Upper lobe of left lung (tissue), 6 donors: ENCODE results near the gene MCF2L2. TPM values are rescaled to one million over a fixed set of nuclear protein-coding genes. Genes with fewer than 3 reads are reported as not detected.

Experiments
- ATAC-seq, 2 donors: fragments of 200-7000 bp; cut with Tn5 transposase; one replicate each; pipeline ENCODE4 v1.9.1; 2022; ENCODE audit warnings: mild to moderate bottlenecking in 2 of 2, moderate library complexity in 2 of 2; ENCODE audit not compliant: low FRiP score in 2 of 2
- DNase-seq, 2 donors: peaks; one replicate each; pipeline ENCODE4 v3.0.0-alpha.2; 2019 to 2020
- H3K27ac ChIP-seq, 4 donors: fragments of 200-600 bp; sonication (generic); one replicate each; pipeline ENCODE4 v1.5.1; 2016 to 2019
- H3K27me3 ChIP-seq, 4 donors: fragments of 200-600 bp; sonication (generic); one replicate each; pipeline ENCODE4 v1.5.1; 2017 to 2019
- H3K36me3 ChIP-seq, 4 donors: fragments of 200-600 bp; sonication (generic); one replicate each; pipeline ENCODE4 v1.5.1; 2016 to 2019
- H3K4me1 ChIP-seq, 4 donors: fragments of 200-600 bp; sonication (generic); one replicate each; pipeline ENCODE4 v1.5.1; 2018 to 2019
- H3K4me3 ChIP-seq, 4 donors: fragments of 200-600 bp; sonication (generic); one replicate each; pipeline ENCODE4 v1.5.1; 2017 to 2019; ENCODE audit warnings: mild to moderate bottlenecking in 2 of 4, moderate library complexity in 1 of 4
- H3K9me3 ChIP-seq, 4 donors: fragments of 200-600 bp; sonication (generic); one replicate each; pipeline ENCODE4 v1.5.1; 2018 to 2019
- EP300 ChIP-seq, 4 donors: sonication (generic); formaldehyde crosslinking; IDR thresholded peaks; one replicate each; pipeline ENCODE4 v1.5.1; 2017; ENCODE audit warnings: antibody characterized with exemption in 4 of 4, control low read depth in 2 of 4
- POLR2A ChIP-seq, 4 donors: fragments of 450-650 bp; IDR thresholded peaks; one replicate each; pipeline ENCODE4 v1.5.1; 2016 to 2017; ENCODE audit warnings: antibody characterized with exemption in 4 of 4, mild to moderate bottlenecking in 2 of 4
- POLR2AphosphoS5 ChIP-seq, 2 donors: sonication (generic); formaldehyde crosslinking; IDR thresholded peaks; one replicate each; pipeline ENCODE4 v1.5.1; 2017; ENCODE audit warnings: antibody characterized with exemption in 2 of 2
- WGBS, 2 donors: methylation state at CpG; one replicate each; pipeline ENCODE4 v1.1.5; 2017 to 2018; 5-methylcytosine and 5-hydroxymethylcytosine counted together
- total RNA-seq, 6 donors: library from RNA; depleted of rRNA in 4 of 6; stranded (reverse); fragments of >200 nt in 4 of 6; gene quantifications; one replicate each; pipeline versions ENCODE4 v1.1.0 to v1.2.1, GENCODE V29; 2016 to 2021
- TF ChIP-seq, protein P1 (sequence below), 6 experiments: fragments of 450-650 bp in 4 of 6; fragments of 200-600 bp in 2 of 6; sonication (generic) in 2 of 6; IDR thresholded peaks; one replicate each; pipeline ENCODE4 v1.5.1; 2016 to 2019; ENCODE audit warnings: antibody characterized with exemption in 6 of 6
- donor health status: DM: no; HTN: no; CAD: no; lungs with moderate emphysema.
- donor health status: DM: no; HTN: yes; CAD: no; lungs with severe emphysema.

Gene MCF2L2
- total RNA-seq, 6 donors from 2014 or later: 0.22 to 2.0 (median 1.2) TPM

GRCh38 chr3:183185696-183186095 is 242.7 kb downstream of the MCF2L2 start:
- 21 to 26% methylated on average over 4 of the region's 4 CpGs for WGBS, 2 donors

GRCh38 chr3:183182732-183183610 is 245.4 kb downstream of the MCF2L2 start:
- H3K27me3 ChIP-seq: peaks cover 0 to 6% (median 0%) of the 10 kb centered on the region in 4 donors
- peaks cover 28 to 36% (median 29%) of the 10 kb centered on the region in 4 donors for H3K4me1 ChIP-seq
- no peak overlapping the region for H3K27ac ChIP-seq
- peak in 1 of 2 donors; percentile 22 for DNase-seq
- no peak for ATAC-seq
- H3K4me3 ChIP-seq: no peak overlapping the region
- no peak for TF ChIP-seq POLR2AphosphoS5 (IDR thresholded peaks at IDR 0.05)
- TF ChIP-seq, protein P1, sequence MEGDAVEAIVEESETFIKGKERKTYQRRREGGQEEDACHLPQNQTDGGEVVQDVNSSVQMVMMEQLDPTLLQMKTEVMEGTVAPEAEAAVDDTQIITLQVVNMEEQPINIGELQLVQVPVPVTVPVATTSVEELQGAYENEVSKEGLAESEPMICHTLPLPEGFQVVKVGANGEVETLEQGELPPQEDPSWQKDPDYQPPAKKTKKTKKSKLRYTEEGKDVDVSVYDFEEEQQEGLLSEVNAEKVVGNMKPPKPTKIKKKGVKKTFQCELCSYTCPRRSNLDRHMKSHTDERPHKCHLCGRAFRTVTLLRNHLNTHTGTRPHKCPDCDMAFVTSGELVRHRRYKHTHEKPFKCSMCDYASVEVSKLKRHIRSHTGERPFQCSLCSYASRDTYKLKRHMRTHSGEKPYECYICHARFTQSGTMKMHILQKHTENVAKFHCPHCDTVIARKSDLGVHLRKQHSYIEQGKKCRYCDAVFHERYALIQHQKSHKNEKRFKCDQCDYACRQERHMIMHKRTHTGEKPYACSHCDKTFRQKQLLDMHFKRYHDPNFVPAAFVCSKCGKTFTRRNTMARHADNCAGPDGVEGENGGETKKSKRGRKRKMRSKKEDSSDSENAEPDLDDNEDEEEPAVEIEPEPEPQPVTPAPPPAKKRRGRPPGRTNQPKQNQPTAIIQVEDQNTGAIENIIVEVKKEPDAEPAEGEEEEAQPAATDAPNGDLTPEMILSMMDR (IDR thresholded peaks at IDR 0.05): no peak
- no peaks in the 10 kb centered on the region for H3K9me3 ChIP-seq
- H3K36me3 ChIP-seq: no peaks in the 10 kb centered on the region
- WGBS, 2 donors: 36 to 74% methylated on average over 1 to 5 of the region's 5 CpGs

More at GRCh38 chr3:183185696-183186095, 242.7 kb downstream of the MCF2L2 start:
- Histone ChIP-seq H3K4me1 (peaks cover 12 to 15% (median 13%) of the 10 kb centered on the region in 4 donors), H3K27me3 (no peaks in the 10 kb centered on the region), H3K4me3 (no peak overlapping the region), H3K9me3 (no peaks in the 10 kb centered on the region), H3K36me3 (no peaks in the 10 kb centered on the region), H3K27ac (peak overlapping the region in 2 of 4 donors; percentile 18 to 43)
- TF ChIP-seq EP300 (IDR thresholded peaks at IDR 0.05) (no peak), POLR2A (IDR thresholded peaks at IDR 0.05) (no peak), POLR2AphosphoS5 (IDR thresholded peaks at IDR 0.05) (no peak)
- TF ChIP-seq, protein P1 (IDR thresholded peaks at IDR 0.05): no peak
- no peak for ATAC-seq
- no peak for DNase-seq

DNA sequence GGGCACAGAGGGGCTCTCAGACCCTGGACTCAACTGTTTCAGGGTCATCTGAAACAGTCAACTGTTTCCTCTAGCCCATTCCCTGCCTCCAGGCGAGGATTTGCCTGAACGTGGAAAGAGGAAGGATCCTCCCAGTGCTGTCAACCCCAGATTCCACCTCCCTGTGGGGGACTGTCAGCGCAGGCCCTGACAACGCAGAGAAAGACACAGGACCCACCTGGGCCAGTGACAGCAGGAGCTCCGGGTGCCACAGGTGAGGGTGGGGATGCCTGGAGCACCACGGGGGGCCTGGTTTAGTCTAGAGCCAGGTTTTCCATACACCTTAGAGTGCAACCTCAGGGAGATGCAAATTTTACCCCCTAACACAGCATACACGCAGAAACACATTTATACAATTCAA is 246.3 kb downstream of the MCF2L2 start:
- ATAC-seq (no peak), DNase-seq (peak in 1 of 2 donors; percentile 13)
- Histone ChIP-seq H3K27ac (no peak overlapping the region), H3K4me3 (no peak overlapping the region), H3K4me1 (peaks cover 28 to 36% (median 29%) of the 10 kb centered on the region in 4 donors), H3K27me3 (peaks cover 0 to 6% (median 0%) of the 10 kb centered on the region in 4 donors), H3K36me3 (no peaks in the 10 kb centered on the region), H3K9me3 (no peaks in the 10 kb centered on the region)
- TF ChIP-seq, protein P1 (IDR thresholded peaks at IDR 0.05): no peak
- no peak for TF ChIP-seq EP300 (IDR thresholded peaks at IDR 0.05)
- no peak for TF ChIP-seq POLR2A (IDR thresholded peaks at IDR 0.05)
- no peak for TF ChIP-seq POLR2AphosphoS5 (IDR thresholded peaks at IDR 0.05)
- WGBS, 2 donors: 84 to 88% methylated on average over 1 to 7 of the region's 7 CpGs

GRCh38 chr3:183181606-183182005 is 246.8 kb downstream of the MCF2L2 start:
- Histone ChIP-seq H3K4me3 (no peak overlapping the region), H3K36me3 (no peaks in the 10 kb centered on the region), H3K27me3 (peaks cover 0 to 6% (median 0%) of the 10 kb centered on the region in 4 donors), H3K27ac (no peak overlapping the region), H3K4me1 (peaks cover 28 to 36% (median 29%) of the 10 kb centered on the region in 4 donors), H3K9me3 (no peaks in the 10 kb centered on the region)
- no peak for ATAC-seq
- peak in 1 of 2 donors; percentile 32 for DNase-seq
- 89 to 100% methylated on average over 5 of the region's 5 CpGs for WGBS, 2 donors
- TF ChIP-seq, protein P1 (IDR thresholded peaks at IDR 0.05): no peak
- TF ChIP-seq POLR2A (IDR thresholded peaks at IDR 0.05) (no peak), POLR2AphosphoS5 (IDR thresholded peaks at IDR 0.05) (no peak), EP300 (IDR thresholded peaks at IDR 0.05) (no peak)
